H7 (cell line): ENCODE results near the gene CUL9. TPM values are rescaled to one million over a fixed set of nuclear protein-coding genes. Genes with fewer than 3 reads are reported as not detected.
"Not testable (repeated sequence)": the region's sequence is repeated elsewhere in the genome, so short reads cannot be mapped to it uniquely, and the experiment has no call there.

Source experiments
- DNase-seq: peaks from one replicate; pipeline ENCODE4 v3.0.0; 2012
- H3K27me3 ChIP-seq: 2 replicates; pipeline ENCODE4 v1.6.0; 2011; ENCODE audit warnings: mild to moderate bottlenecking, low read length; ENCODE audit not compliant: control insufficient read depth, insufficient read depth
- H3K36me3 ChIP-seq: replicated peaks from 2 replicates; pipeline ENCODE4 v1.5.1; 2011; ENCODE audit warnings: low read length; ENCODE audit not compliant: control insufficient read depth, insufficient read depth
- H3K4me3 ChIP-seq: 2 replicates; pipeline ENCODE4 v1.5.1; 2011; ENCODE audit warnings: low read depth, mild to moderate bottlenecking, control low read depth, low read length, moderate library complexity; ENCODE audit not compliant: insufficient read depth
- total RNA-seq: library from RNA; depleted of rRNA; stranded (reverse); fragments of >200 nt; shearing (Covaris generic); gene quantifications from 2 replicates; pipeline ENCODE4 v1.2.3, GENCODE V29; 2014; rRNA removed

CUL9 gene
- 9.4 and 10.9 TPM in 2 replicates for total RNA-seq

DNA sequence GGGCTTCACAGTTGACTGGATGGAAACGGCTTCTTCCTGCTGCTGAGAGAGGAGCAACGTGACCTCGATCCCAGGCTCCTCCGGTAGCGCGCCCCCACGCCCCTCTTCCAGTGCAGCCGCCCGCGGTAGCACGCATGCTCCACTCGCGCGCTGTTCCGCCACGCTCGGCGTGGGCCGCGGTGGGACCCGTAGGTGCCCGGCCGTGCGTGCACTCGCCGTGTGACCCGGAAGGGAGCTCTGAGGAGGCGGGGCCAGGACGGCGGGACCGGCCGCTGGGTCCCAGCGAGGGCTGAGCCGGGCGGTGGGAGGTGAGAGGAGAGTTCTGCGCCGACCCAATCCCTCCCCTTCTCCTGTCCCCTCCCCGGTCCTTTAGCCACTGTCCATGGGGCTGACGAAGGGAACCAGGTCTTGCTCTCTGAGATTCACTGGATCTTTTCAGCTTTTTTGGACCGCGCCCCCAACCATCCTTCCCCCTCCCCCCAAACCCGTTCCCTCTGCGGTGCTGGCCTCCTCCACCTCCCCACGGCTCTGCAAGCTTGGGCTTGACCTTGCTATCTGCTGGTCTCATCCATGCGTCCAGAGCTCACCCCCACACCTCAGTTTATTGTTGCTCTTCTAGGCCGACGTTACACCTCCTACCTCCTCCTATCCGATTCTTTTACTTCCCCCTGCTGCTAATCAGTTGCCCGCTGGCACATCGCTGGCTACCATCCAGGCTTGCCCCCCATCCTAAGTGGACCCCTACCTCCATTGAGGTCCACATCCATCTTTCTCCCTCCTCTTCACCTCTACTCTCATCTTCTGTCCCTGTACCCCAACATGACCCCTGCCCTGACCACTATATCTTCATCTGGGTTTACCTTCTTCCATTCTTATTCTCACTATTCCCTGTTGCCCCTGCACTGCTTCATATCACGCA, at the start of gene CUL9:
Gene CUL9 (plus strand): TSS at position 255 of the 919 bp plus-strand sequence. CDS start 2,115 bp downstream, outside the sequence.
- H3K4me3 ChIP-seq: peak within 1 kb of the TSS; percentile 70
- H3K36me3 ChIP-seq: peaks cover 10% of the 10 kb centered on the region
- no peaks in the 10 kb centered on the region for H3K27me3 ChIP-seq
- peak; percentile 94 for DNase-seq

- Histone ChIP-seq H3K27me3 (no peaks in the 10 kb centered on the region), H3K36me3 (peaks cover 4% of the 10 kb centered on the region), H3K4me3 (no peak overlapping the region)
- no peak for DNase-seq
Observed at GRCh38 chr6:43138267-43138666, 43.7 kb upstream of the CUL9 start.

- not testable (repeated sequence) for H3K4me3 ChIP-seq, H3K27me3 ChIP-seq, H3K36me3 ChIP-seq, DNase-seq
Observed at GRCh38 chr6:43139973-43140372, 42.0 kb upstream of the CUL9 start.

- DNase-seq: no peak
- Histone ChIP-seq H3K4me3 (no peak overlapping the region), H3K36me3 (peaks cover 13% of the 10 kb centered on the region), H3K27me3 (no peaks in the 10 kb centered on the region)
Observed at GRCh38 chr6:43141644-43142043, 40.4 kb upstream of the CUL9 start.

- Histone ChIP-seq H3K27me3 (no peaks in the 10 kb centered on the region), H3K36me3 (peaks cover 18% of the 10 kb centered on the region), H3K4me3 (no peak overlapping the region)
- no peak for DNase-seq
Observed at GRCh38 chr6:43142101-43142500, 39.9 kb upstream of the CUL9 start.

- H3K36me3 ChIP-seq: peaks cover 24% of the 10 kb centered on the region
- H3K4me3 ChIP-seq: no peak overlapping the region
- DNase-seq: peak; percentile 99
- H3K27me3 ChIP-seq: no peaks in the 10 kb centered on the region
Observed at GRCh38 chr6:43143235-43144128, 38.5 kb upstream of the CUL9 start.

DNA sequence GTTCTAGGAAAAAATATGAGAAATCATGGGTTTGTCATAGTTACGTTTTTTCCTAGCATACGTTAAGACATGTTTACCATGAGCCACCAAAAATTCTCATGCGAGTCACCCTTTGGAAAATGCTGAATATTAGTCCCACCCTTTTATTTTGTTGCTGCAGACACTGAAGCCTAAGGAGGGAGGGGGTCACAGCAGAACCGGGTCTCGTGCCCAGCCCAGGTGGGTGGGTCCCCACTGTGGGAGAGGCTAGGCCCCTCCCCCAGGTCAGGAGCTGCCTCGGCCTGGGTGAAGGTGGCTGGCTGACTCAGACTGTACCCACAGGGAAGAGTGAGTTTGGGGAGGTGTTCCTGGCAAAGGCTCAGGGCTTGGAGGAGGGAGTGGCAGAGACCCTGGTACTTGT, 37.1 kb upstream of the CUL9 start:
- Histone ChIP-seq H3K36me3 (peaks cover 22% of the 10 kb centered on the region), H3K27me3 (no peaks in the 10 kb centered on the region), H3K4me3 (no peak overlapping the region)
- peak; percentile 51 for DNase-seq

DNA sequence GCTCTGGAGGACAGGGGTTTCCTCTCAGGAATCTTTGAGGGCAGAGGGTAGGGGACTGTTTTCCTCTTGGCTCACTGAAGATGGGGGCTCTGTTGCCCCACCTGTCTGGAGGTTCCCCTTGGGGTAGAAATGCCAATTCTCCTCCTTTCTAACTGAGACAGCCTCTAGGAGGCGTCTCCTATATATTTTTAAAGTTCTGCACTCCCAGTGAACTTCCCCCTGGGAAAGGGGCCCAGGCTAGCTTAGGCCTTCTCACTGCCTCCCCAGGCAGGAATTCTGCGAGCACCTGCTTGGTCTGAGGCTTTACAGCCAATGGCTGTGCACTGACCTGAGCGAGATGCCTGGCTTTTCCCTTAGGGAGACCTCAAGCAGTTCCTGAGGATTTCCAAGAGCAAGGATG, 35.7 kb upstream of the CUL9 start:
- no peak for DNase-seq
- Histone ChIP-seq H3K27me3 (no peaks in the 10 kb centered on the region), H3K4me3 (no peak overlapping the region), H3K36me3 (peaks cover 22% of the 10 kb centered on the region)

DNA sequence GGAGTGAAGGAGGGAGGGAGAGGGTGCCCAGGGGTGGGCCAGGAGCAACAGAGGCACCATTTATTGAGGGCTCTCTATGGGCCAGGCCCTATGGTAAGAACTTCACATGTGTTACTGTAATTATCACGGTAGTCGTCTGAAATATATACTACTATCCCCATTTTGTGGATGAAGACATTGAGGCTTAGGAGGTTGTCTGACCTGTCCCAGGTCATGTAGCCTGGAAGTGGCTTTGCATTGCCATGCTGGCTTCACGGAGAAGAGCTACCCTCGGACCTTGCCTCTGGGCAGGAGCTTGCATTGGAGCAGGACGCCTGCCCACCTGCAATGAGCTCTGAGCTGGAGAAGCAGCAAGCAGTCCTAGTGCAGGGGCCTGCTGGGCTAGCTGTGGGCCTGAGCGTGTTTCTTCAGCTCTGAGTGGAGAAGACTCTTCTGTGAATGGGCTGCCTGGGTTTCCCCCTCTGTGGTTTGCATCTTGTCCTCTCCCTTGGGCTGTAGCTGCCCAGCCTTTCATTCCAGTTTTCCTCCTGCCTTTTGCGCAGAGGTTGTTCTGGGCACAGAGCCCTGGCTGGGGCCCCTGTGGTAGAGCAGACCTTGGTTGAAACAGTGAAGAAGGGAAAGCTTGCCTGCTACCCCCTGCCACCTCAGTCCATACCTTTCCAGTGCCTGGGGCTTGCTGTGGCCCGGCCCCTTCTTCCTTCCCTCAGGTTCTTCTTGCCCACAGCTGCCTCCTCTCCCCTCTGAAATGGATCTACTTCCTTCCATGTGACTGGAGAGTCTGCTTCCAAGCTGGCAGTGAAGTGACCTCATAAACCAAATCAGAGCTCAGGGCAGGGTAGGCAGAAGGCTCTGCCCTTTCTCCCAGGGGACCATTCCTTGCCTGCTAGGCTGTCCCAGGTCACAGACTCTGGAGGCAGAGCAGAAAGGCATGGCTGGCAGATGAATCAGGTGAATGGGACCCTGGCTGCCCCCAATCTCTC, 35.0 kb upstream of the CUL9 start:
- peaks cover 21% of the 10 kb centered on the region for H3K36me3 ChIP-seq
- H3K27me3 ChIP-seq: no peaks in the 10 kb centered on the region
- no peak for DNase-seq
- H3K4me3 ChIP-seq: no peak overlapping the region

GRCh38 chr6:43147691-43148477, 34.1 kb upstream of the CUL9 start:
- H3K36me3 ChIP-seq: peaks cover 20% of the 10 kb centered on the region
- DNase-seq: no peak

GRCh38 chr6:43149265-43149664, 32.7 kb upstream of the CUL9 start:
- no peak overlapping the region for H3K4me3 ChIP-seq
- no peaks in the 10 kb centered on the region for H3K27me3 ChIP-seq
- no peak for DNase-seq
- H3K36me3 ChIP-seq: peaks cover 18% of the 10 kb centered on the region

More at GRCh38 chr6:43147691-43148477, 34.1 kb upstream of the CUL9 start:
- Histone ChIP-seq H3K27me3 (no peaks in the 10 kb centered on the region), H3K4me3 (no peak overlapping the region)

DNA sequence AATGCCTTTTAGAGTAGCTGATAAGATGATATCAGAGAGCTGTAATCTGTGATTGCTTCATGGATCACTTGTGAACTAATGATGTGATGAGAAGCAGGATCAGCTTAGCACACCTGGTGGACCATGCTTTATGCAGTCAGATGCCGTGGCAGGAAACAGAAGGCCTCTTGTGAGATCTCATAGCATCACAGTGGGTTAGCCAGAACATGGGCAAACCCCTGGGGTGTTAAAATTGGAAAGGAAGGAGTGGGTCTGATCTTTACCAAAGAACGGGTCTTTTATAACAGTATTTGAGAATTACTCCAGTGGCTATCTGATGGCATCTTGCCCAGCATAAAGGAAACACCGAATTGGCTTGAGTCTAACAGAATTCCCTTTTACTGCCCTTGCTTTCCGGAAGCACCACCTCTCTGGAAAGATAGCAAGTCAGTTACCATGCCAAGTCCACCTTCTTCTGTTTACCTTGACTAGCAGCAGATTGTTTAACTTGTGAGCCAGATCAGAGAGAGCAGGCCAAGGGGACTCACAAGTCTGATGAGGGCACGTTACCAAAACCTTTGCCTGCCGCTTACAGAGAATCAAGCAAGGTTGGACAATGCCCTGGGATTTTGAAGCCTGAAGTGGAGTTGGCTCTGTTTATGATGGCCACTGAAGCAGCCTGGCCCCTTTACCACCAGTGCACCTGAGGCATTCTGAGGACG, 31.8 kb upstream of the CUL9 start:
- no peak for DNase-seq
- H3K27me3 ChIP-seq: no peaks in the 10 kb centered on the region
- H3K36me3 ChIP-seq: peaks cover 17% of the 10 kb centered on the region
- H3K4me3 ChIP-seq: no peak overlapping the region

GRCh38 chr6:43159599-43159998, 22.4 kb upstream of the CUL9 start:
- Histone ChIP-seq H3K4me3 (no peak overlapping the region), H3K36me3 (peaks cover 5% of the 10 kb centered on the region), H3K27me3 (no peaks in the 10 kb centered on the region)
- DNase-seq: no peak
